ENCODE measurements around the gene GATAD2B.

GATAD2B gene

GRCh38 chr1:153849487-153850185, 73.1 kb downstream of the GATAD2B start:
- TF ChIP-seq FOXP2 (optimal IDR thresholded peaks at IDR 0.05; ENCODE audit: borderline replicate concordance, extremely low read depth, extremely low read length, insufficient read depth) (no peak), SIN3A (IDR thresholded peaks at IDR 0.05; ENCODE audit: borderline replicate concordance, insufficient read depth, low read length) (no peak), REST (IDR thresholded peaks at IDR 0.05; ENCODE audit: insufficient read depth in 1 of 2, low read depth in 2 of 2, low read length in 2 of 2) (no peak), POLR2AphosphoS5 (IDR thresholded peaks at IDR 0.05; ENCODE audit: low read depth, low read length) (no peak), TAF1 (IDR thresholded peaks at IDR 0.05; ENCODE audit: borderline replicate concordance, insufficient read depth, low read length) (no peak)

DNA sequence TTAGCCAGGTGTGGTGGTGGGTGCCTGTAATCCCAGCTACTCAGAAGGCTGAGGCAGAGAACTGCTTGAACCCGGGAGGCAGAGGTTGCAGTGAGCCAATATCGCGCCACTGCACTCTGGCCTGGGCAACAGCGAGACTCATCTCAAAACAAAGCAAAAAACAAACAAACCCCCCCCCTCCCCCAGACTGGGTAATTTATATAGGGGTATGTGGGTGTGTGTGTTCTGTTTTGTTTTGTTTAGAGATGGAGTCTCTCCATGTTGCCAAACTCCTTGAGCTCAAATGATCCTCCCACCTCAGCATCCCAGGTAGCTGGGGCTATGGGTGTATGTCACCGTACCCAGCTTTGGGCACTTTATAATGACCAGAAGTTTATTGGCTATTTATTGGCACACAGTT, 74.0 kb downstream of the GATAD2B start:
- TF ChIP-seq FOXP2 (optimal IDR thresholded peaks at IDR 0.05; ENCODE audit: borderline replicate concordance, extremely low read depth, extremely low read length, insufficient read depth) (no peak), SIN3A (IDR thresholded peaks at IDR 0.05; ENCODE audit: borderline replicate concordance, insufficient read depth, low read length) (no peak), TAF1 (IDR thresholded peaks at IDR 0.05; ENCODE audit: borderline replicate concordance, insufficient read depth, low read length) (no peak)

DNA sequence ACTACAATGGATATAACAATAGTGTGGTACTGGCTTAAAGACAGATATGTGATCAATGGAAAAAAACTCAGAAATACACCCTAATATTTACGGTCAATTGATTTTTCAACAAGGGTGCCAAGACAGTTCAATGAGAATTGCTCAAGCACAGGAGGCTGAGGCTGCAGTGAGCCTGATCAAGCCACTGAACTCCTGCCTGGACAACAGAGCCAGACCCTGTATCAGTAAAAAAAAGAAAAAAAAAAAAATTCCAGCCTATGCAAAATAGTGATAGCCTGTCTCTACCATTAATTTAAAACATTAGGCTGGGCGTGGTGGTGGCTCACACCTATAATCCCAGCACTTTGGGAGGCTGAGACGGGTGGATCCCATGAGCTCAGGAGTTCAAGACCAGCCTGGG, 77.6 kb downstream of the GATAD2B start:
- TF ChIP-seq REST (IDR thresholded peaks at IDR 0.05; ENCODE audit: insufficient read depth in 1 of 2, low read depth in 2 of 2, low read length in 2 of 2) (no peak), SIN3A (IDR thresholded peaks at IDR 0.05; ENCODE audit: borderline replicate concordance, insufficient read depth, low read length) (no peak), TAF1 (IDR thresholded peaks at IDR 0.05; ENCODE audit: borderline replicate concordance, insufficient read depth, low read length) (no peak), FOXP2 (optimal IDR thresholded peaks at IDR 0.05; ENCODE audit: borderline replicate concordance, extremely low read depth, extremely low read length, insufficient read depth) (no peak), POLR2AphosphoS5 (IDR thresholded peaks at IDR 0.05; ENCODE audit: low read depth, low read length) (no peak)

- no peak for TF ChIP-seq REST (IDR thresholded peaks at IDR 0.05; ENCODE audit: insufficient read depth in 1 of 2, low read depth in 2 of 2, low read length in 2 of 2)
- no peak for TF ChIP-seq SIN3A (IDR thresholded peaks at IDR 0.05; ENCODE audit: borderline replicate concordance, insufficient read depth, low read length)
- TF ChIP-seq POLR2AphosphoS5 (IDR thresholded peaks at IDR 0.05; ENCODE audit: low read depth, low read length), result no peak
- TF ChIP-seq TAF1 (IDR thresholded peaks at IDR 0.05; ENCODE audit: borderline replicate concordance, insufficient read depth, low read length), result no peak
- no peak for TF ChIP-seq FOXP2 (optimal IDR thresholded peaks at IDR 0.05; ENCODE audit: borderline replicate concordance, extremely low read depth, extremely low read length, insufficient read depth)
These were observed 80.7 kb downstream of the GATAD2B start for GRCh38 chr1:153842006-153842471.

DNA sequence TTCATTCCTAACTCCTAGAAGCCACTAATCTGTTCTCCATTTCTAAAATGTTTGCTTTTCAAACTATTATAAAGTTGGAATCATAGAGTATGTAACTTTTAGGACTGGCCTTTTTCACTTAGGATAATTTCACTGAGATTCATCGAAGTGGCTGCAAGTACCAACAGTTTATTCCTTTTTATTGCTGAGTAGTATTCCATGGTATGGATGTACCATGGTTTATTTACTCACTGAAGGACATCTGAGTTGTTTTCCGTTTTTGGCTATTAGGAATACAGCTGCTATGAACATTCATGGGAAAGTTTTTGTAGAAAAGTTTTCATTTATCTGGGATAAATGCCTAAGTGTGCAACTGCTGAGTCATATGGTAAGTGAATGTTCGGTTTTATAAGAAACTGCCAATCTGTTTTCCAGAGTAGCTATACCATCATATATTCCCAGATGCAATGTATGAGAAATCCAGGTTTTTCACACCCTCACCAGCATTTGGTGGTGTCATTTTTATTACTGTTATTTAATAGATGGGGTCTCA, 81.2 kb downstream of the GATAD2B start:
- TF ChIP-seq SIN3A (IDR thresholded peaks at IDR 0.05; ENCODE audit: borderline replicate concordance, insufficient read depth, low read length), result no peak
- TF ChIP-seq FOXP2 (optimal IDR thresholded peaks at IDR 0.05; ENCODE audit: borderline replicate concordance, extremely low read depth, extremely low read length, insufficient read depth), result no peak
- no peak for TF ChIP-seq POLR2AphosphoS5 (IDR thresholded peaks at IDR 0.05; ENCODE audit: low read depth, low read length)
- no peak for TF ChIP-seq TAF1 (IDR thresholded peaks at IDR 0.05; ENCODE audit: borderline replicate concordance, insufficient read depth, low read length)
- TF ChIP-seq REST (IDR thresholded peaks at IDR 0.05; ENCODE audit: insufficient read depth in 1 of 2, low read depth in 2 of 2, low read length in 2 of 2), result no peak

All from PFSK-1 (cell line).